ENCODE results near the gene CHI3L2. TPM values are rescaled to one million over a fixed set of nuclear protein-coding genes. Genes with fewer than 3 reads are reported as not detected.

CHI3L2 gene
- total RNA-seq, 1 experiment from 2014 or later, result 1.4 TPM

DNA sequence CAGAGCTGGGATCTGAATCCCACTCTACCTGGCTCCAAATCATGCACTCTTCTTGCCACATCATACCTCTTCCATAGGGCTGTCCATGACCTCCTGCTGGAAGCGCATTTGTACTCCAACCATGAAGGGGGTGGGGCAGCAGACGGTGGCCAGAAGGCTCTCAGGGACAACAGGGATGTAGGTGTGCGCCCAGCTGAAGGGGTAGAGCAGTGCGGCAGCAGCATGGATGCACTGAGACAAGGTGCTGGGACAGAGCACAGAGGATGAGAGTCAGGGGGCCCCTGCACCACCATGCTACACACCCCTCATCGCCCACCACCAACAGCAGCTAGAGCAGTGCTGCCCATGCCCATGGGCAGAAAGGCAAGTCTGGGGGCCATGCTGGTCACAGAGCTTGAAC, 35.4 kb upstream of the CHI3L2 start:
- no TSS peak for BruUV-seq (replicated peaks)
- POLR2A ChIA-PET, result interaction anchor here (0.6 kb wide), 1 partner anchor 155 kb away, joined by 3 read pairs; no protein-coding TSS in a partner anchor
- Mint-ChIP-seq H3K4me1 (ENCODE audit: insufficient read depth, unreplicated experiment) (peaks cover 11% of the 10 kb centered on the region), H3K4me3 (ENCODE audit: unreplicated experiment) (no peak overlapping the region), H3K36me3 (ENCODE audit: insufficient read depth, unreplicated experiment) (peaks cover 33% of the 10 kb centered on the region), H3K27ac (ENCODE audit: low read depth, unreplicated experiment) (no peak overlapping the region), H3K27me3 (ENCODE audit: insufficient read depth, unreplicated experiment) (no peaks in the 10 kb centered on the region), H3K9me3 (ENCODE audit: unreplicated experiment) (no peaks in the 10 kb centered on the region)
- DNase-seq (ENCODE audit: unreplicated experiment), result no peak
- CTCF ChIA-PET, result interaction anchor here (0.5 to 1.5 kb wide), 4 partner anchors 9 to 769 kb away, joined by 3 to 6 read pairs (median 3); no protein-coding TSS in a partner anchor
- TF ChIP-seq, protein P1, sequence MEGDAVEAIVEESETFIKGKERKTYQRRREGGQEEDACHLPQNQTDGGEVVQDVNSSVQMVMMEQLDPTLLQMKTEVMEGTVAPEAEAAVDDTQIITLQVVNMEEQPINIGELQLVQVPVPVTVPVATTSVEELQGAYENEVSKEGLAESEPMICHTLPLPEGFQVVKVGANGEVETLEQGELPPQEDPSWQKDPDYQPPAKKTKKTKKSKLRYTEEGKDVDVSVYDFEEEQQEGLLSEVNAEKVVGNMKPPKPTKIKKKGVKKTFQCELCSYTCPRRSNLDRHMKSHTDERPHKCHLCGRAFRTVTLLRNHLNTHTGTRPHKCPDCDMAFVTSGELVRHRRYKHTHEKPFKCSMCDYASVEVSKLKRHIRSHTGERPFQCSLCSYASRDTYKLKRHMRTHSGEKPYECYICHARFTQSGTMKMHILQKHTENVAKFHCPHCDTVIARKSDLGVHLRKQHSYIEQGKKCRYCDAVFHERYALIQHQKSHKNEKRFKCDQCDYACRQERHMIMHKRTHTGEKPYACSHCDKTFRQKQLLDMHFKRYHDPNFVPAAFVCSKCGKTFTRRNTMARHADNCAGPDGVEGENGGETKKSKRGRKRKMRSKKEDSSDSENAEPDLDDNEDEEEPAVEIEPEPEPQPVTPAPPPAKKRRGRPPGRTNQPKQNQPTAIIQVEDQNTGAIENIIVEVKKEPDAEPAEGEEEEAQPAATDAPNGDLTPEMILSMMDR (IDR thresholded peaks at IDR 0.05; ENCODE audit: unreplicated experiment), result no peak
- intact Hi-C loops (cut with micrococcal nuclease), result no loop called here

GRCh38 chr1:111192658-111193519, 34.6 kb upstream of the CHI3L2 start:
- Mint-ChIP-seq H3K27me3 (ENCODE audit: insufficient read depth, unreplicated experiment) (no peaks in the 10 kb centered on the region), H3K9me3 (ENCODE audit: unreplicated experiment) (no peaks in the 10 kb centered on the region), H3K4me1 (ENCODE audit: insufficient read depth, unreplicated experiment) (peaks cover 11% of the 10 kb centered on the region), H3K27ac (ENCODE audit: low read depth, unreplicated experiment) (no peak overlapping the region), H3K4me3 (ENCODE audit: unreplicated experiment) (no peak overlapping the region), H3K36me3 (ENCODE audit: insufficient read depth, unreplicated experiment) (peaks cover 29% of the 10 kb centered on the region)
- TF ChIP-seq, protein P1 (IDR thresholded peaks at IDR 0.05; ENCODE audit: unreplicated experiment), result no peak
- DNase-seq (ENCODE audit: unreplicated experiment), result no peak
- POLR2A ChIA-PET, result no interaction called here
- intact Hi-C loops (cut with micrococcal nuclease), result no loop called here
- BruUV-seq (replicated peaks), result no TSS peak
- CTCF ChIA-PET, result interaction anchor here (0.9 kb wide), 1 partner anchor 10 kb away, joined by 3 read pairs; no protein-coding TSS in a partner anchor

DNA sequence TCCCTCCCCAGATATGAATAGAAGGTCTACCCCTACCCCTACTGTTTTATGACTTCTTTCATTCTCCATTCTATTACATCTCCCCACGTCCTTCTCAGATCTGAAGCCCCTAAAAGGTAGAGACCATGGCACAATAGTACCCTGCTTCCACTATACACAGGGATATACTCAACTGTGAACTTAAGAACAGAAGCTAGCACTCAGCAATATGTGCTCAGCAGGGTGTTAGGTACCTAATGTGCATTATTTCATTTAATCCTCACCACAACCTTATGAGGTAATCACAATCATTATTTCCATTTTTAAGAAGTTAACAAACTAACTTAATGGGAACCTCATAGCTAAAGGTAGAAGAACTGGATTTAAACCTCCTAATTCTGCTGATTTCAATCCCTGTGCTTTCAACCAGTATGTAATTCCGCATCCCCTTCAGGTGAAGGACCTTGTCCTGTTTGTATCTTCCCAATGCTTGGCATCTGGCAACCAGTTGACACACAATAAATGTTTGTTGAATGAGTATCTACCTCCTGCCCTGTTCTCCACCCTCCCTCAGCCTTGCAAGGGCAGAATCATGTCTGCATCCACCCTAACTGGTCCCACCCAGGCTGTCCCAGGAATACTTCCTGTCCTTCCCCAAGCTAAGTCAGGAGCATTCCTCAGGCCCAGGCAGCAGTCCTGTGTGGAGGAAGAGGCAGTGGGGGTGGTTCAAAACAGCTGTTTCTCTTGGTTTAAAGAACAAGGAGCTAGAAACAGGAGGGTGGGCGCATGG, 33.6 kb upstream of the CHI3L2 start:
- ChIA-PET POLR2A (no interaction called here), CTCF (interaction anchor here (0.9 kb wide), 1 partner anchor 11 kb away, joined by 3 read pairs; no protein-coding TSS in a partner anchor)
- BruUV-seq (replicated peaks), result no TSS peak
- H3K27me3 Mint-ChIP-seq (ENCODE audit: insufficient read depth, unreplicated experiment), result no peaks in the 10 kb centered on the region
- H3K27ac Mint-ChIP-seq (ENCODE audit: low read depth, unreplicated experiment), result no peak overlapping the region
- H3K4me3 Mint-ChIP-seq (ENCODE audit: unreplicated experiment), result no peak overlapping the region
- intact Hi-C loops (cut with micrococcal nuclease), result no loop called here
- H3K9me3 Mint-ChIP-seq (ENCODE audit: unreplicated experiment), result no peaks in the 10 kb centered on the region
- TF ChIP-seq, protein P1 (IDR thresholded peaks at IDR 0.05; ENCODE audit: unreplicated experiment), result no peak
- H3K4me1 Mint-ChIP-seq (ENCODE audit: insufficient read depth, unreplicated experiment), result peaks cover 11% of the 10 kb centered on the region
- DNase-seq (ENCODE audit: unreplicated experiment), result no peak
- H3K36me3 Mint-ChIP-seq (ENCODE audit: insufficient read depth, unreplicated experiment), result peaks cover 19% of the 10 kb centered on the region

DNA sequence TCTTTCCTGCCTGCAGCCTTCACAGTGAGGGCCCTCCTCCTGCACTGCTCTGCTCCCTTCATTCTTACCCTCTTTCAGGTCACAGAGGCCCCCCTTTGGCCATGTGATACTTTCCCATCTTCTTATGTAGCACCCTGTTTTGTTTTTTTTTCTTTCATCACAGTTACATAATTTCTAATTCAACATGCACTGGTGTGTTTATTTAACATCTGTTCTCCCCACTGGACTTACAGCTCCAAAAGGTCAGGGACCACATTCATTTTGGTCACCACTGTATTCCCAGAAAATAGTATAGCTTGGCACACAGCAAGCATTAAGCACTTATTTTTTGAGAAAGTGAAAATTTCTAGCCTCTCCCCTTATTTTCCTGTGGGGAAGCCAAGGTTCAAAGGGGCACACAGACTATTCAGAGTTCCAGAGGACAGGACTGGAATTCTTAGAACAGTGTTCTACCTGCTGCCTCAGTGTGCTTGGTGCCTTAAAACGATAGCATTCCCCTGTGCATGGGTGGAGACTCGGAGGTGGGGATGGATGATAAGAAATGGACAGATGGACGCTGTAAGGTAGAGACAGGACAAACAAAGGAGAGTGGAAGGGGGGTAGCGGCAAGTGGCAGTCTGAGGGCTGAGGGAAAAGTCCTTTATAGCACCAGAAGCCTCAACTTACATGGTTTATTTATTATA, 32.4 kb upstream of the CHI3L2 start:
- peaks cover 16% of the 10 kb centered on the region for H3K4me1 Mint-ChIP-seq (ENCODE audit: insufficient read depth, unreplicated experiment)
- no peak overlapping the region for H3K27ac Mint-ChIP-seq (ENCODE audit: low read depth, unreplicated experiment)
- no peak for DNase-seq (ENCODE audit: unreplicated experiment)
- no TSS peak for BruUV-seq (replicated peaks)
- H3K36me3 Mint-ChIP-seq (ENCODE audit: insufficient read depth, unreplicated experiment), result peaks cover 6% of the 10 kb centered on the region
- no peaks in the 10 kb centered on the region for H3K27me3 Mint-ChIP-seq (ENCODE audit: insufficient read depth, unreplicated experiment)
- TF ChIP-seq, protein P1 (IDR thresholded peaks at IDR 0.05; ENCODE audit: unreplicated experiment), result no peak
- POLR2A ChIA-PET, result no interaction called here
- H3K9me3 Mint-ChIP-seq (ENCODE audit: unreplicated experiment), result no peaks in the 10 kb centered on the region
- H3K4me3 Mint-ChIP-seq (ENCODE audit: unreplicated experiment), result no peak overlapping the region
- CTCF ChIA-PET, result no interaction called here
- intact Hi-C loops (cut with micrococcal nuclease), result no loop called here
